Superior temporal gyrus (tissue), 1 donor: ENCODE data around the gene CDK4.

Experiments used
- DNase-seq: peaks from one replicate; pipeline ENCODE4 v3.0.0-alpha.2; 2016; ENCODE audit errors: extremely low spot score

CDK4 gene

DNA sequence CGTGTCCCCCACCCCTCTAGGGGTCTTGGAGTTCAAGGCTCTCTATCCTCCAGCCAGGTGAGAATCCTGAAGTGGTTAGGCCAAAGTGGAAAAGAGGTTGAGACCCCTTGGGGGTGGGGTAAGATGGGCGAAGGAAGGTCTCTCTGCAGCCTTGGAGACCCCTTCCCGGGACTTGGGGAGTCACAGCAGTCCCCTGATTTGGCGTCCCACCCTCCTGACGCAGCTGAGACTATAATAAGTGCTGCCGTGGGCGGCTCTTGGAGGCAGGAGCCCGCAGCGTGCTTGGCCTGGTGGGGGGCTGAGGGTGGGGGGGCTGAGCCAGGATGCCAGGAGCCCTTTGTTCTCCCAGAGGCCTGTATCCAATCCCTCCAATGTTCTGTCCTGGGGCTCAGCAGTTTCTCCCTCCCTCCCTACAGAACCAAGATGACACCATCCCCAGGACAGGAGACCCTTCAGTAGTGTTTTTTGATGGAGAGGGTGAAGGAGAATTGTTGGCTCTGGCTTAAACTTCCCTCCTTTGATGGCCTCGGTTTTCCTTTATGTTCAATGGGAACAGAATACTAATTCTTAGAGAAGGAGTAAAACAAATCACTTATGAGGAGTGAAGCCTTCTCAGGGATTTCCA is 12.1 kb downstream of the CDK4 start:
- no peak for DNase-seq

DNA sequence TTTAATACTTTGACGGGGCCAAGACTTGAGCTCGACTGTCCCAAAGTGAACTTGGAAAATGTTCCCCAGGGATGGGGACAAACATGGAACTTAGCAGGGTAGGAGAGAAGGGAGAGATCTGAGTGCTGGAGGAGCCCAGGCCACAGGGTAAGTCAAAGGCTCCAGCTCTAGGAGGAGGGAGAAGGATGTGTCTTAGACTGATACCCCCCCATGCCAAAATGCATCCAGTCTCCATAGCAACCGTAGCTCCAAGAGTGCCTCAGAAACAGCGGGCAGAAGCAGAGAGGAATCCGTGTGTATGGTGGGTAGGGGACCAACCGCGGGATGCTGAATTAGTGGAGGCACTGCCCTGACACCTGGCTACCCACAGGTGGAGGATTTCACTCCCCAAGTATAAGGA is 12.7 kb downstream of the CDK4 start:
- DNase-seq, result peak; percentile 22

DNA sequence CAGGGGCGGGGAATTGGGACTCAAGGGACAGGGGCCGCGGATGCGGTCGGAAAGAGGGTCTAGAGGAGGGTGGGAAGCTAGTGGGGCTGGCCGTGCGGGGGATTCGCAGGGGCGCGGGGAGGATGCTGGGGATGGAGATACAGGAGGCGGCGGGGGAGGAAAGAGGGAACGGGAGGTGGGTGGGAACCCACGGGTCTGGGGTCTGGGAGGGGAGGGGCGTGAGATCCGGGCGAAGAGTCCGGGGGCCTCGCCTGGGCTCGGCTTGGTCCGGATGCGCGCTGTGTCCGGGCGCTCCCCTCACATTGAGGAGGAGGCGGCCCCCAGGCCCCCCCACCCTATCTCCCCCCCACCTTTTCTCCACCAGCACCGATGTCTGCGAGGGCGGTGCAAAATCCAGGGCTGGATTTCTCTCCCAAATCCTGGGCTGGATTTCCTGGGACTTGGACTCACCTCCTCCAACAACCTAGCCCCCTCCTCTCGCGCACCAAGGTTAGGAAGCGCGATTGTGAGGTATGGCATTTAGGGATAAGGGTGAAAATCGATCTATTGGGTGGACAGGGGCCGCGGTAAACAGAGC is 13.4 kb downstream of the CDK4 start, which contains the start of gene AGAP2:
Gene AGAP2 (minus strand): TSS at position 82 of the 577 bp plus-strand sequence. CDS start 496 bp downstream, outside the sequence.
- DNase-seq, result peak; percentile 57

DNA sequence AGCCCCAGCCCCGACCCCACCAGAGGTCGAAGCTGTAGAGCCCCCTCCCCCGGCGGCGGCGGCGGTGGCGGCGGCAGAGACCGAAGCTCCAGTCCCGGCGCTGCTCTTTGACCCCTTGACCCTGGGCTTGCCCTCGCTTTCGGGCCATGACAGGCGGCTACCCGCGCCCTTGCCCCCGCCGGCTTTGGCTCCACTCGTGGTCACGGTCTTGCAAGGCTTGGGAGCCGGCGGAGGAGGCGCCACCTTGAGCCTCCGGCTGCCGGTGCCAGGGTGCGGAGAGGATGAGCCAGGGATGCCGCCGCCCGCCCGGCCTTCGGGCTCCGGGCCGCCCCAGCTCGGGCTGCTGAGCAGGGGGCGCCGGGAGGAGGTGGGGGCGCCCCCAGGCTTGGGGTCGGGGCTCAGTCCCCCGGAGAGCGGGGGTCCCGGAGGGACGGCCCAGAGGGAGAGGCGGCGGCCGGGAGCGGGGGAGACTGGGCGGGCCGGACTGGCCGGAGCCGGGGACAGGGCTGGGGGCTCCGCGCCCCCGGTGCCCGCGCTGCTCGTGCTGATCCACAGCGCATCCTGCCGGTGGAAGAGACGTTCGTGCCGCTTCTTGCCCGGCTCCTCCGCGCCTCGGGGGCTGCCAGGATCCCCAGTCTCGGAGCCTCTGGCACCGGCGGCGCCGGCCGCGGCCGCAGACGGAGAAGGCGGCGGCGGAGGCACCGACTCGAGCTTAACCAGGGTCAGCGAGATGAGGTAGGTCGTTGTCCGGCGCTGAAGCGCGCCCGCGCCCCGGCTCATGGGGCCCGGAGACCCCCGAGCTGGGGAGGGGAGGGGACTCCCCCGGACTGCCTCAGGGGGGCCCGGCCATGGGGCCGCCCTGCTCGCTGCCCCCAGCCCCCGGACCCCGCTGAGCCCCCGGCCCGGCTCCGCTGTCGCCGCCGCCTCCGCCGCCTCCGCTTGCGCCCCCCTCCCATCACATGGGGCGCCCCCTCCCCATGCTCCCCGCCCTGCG is 14.3 kb downstream of the CDK4 start:
- no peak for DNase-seq

DNA sequence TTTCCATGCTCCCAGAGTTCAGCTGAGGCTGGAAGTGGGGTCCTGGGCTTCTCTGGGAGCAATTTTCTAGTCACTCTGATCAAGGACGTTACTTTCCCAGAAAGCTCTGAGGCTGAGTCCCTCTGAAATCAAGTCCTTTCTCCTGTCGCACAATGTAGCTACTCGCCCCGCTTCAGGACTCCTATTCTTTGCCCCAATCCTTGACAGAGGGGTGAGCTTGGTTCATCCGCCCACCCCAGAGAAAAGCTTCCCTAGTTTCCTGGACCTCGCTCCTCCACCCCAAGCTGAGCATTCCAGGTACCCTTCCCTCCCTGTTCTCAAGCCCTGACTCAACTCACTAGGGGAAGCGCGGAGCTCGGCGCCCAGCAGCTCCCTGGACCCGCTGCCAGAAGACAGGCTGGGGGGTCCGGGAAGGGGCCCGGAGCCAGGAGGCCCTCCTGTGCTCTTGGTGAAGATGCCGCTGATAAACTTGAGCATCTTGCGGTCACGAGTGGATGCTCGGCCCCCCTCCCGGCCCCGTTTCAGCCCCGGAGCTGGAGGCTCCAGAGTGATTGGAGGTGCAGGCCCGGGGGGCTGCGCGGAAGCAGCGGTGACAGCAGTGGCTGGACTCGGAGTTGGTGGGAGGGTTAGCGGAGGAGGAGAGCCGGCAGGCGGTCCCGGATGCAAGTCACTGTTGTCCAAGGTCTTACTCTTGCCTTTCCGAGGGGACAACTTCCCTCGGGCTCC is 15.2 kb downstream of the CDK4 start:
- DNase-seq, result no peak

DNA sequence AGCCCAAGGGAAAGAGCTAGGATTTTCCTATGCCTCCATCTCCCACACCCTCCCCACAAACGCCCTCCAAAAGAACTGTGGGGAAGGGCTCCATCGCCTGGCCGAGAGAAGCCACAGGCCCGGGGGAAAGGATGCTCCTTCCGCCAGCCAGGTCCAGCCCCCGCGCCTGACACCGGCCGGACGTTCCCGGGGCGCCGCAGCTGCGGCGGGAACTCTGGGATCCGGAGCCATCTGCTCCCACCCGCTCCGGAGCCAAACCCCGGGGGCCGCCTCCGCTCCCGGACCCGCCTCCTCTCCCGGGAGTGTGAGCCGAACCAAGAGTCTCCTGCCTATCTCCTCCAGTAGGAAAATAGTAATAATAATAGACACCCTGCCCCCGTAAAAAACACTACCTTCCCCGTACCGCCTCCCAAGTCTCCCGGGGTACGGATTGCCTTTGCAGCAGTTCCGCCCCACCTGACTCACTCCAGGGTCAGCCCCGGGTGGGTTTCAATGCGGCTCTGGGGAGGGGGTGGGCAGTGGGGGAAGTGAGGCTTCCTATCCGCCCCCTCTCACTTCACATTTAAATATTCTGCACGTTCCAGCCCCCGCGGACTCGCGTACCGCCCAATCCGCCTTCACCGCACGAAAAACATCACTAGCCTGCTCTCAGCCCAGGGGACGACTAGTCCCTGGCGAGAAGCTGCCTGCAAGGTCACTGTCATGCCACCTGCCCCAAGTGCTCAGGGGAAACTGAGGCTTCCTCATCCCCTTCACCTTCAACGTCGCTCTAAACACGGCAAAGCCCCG is 16.0 kb downstream of the CDK4 start:
- peak; percentile 35 for DNase-seq

DNA sequence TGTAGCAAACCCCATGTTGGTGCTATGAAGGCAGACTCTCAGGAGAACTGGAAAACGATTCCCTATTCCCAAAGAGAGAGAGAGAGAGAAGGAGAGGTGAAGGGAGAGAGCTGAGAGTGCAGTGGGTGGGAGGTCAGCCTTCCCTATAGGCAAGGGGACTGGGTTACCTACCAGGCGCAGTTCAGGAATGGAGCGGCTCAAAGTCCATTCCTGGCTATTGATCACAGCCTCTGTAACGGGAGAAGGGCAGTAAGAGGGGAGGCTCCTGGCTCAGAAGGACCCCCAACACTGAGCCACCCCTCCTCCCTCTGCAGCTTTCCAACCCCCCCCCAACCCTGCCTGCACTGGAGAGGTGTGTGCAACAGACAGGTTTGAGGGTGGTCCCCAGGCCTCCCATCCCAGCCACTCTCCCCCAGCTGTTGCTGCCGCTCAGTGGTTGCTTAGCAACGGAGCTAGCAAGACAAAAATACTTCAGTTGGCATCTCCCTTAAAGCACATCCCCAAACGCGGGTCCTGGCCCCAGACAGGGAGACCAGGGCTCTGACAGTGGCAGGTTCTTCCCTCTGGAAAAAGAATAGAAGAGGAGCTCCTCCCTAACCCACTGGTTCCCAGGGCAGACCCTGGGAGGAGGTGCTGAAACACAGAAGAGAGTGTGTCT is 16.8 kb downstream of the CDK4 start:
- peak; percentile 19 for DNase-seq

DNA sequence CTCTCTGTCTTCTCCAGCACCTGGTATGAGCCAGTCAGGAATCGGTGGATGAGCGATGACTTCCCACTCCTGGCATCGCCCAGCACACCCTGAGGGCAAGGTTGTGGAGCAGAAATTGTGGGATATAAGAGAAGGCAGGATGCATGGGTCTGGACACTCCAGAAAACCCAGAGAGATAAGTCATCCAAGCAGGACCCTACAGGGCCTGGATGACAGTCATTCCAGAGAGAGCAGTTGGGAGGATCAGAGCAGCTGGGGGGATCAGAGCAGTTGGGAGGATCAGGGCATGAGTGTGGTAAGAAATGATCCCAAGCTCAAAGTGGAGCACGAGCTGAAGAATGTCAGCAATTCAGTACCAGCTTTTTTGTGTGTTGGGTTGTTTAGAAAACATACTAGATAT is 17.5 kb downstream of the CDK4 start:
- no peak for DNase-seq

DNA sequence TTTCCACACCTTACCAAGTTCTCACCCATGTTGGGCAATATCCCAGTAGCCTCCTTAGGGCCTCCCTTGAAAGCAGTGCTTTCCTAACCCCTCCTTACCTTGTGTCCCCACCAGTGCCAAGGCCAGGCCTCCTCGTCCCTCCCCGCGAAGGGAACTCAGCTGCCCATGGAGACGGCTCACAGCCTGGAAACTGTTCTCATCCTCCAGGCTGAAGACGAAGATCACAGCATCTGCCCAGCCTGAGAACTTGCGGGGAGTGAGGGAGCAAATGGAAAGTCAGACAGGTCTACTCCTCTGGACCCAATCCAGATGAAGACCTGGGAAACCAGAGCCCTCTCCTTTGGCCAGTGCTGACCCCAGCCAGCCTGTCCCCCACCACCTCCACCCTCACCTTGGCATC is 18.2 kb downstream of the CDK4 start:
- DNase-seq, result no peak

DNA sequence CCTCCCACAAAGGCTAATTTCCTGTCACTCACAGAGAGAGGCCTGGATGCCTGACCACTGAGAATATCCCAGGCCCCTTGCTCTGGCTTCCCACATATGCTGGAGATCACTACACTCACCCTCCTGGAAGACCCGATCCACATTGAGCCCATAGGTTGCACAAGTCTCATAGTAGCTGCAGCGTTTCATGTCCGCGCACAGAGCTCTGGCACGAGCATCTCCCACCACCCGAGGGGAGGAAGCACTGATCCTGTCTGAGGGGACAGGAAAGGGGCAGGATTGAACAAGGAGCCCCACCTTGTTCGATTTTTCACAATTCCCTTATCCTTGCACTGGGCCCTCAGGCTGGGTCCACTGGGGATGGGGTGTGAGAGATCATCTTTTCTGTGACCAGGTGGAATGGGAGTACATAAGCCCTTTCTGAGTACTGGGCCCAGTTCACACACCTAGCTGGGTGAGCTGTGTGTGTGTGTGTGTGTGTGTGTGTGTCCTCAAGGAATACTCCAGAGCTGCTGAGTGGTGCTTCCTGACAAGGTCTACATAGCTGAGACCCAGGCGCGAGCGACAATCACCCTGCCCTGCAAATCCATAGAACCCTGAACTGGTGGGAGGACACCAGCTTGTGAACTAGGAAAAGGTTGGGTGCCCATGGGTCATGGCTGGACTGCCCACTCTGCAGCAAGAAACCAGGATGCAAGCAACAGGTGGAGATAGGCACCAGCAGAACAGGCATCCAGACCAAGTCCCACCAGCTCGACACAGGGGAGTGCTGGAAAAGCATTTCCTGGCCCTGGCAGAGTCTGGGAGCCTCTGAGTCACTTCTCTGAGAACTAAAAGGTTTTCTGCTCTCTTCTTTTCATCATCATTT is 19.1 kb downstream of the CDK4 start:
- no peak for DNase-seq

DNA sequence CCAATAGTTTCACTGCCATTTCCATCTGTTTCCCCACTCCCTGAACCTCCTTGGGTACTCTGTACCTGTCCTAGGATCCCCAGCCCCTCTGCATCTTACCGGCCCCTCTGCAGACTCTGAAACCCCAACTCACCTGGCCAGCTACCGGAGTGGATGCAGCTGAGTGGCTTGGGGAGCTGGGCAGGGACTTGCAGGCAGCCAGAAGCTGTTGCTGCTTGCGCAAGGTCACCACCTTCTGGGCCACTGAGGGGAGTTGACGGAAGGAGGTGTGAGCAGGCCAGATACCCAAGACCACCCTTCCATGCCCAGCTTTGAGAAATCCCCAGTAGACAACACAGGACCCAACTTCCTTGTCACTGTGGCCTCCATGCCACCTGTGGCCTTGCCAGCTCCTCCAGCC is 19.8 kb downstream of the CDK4 start:
- no peak for DNase-seq

DNA sequence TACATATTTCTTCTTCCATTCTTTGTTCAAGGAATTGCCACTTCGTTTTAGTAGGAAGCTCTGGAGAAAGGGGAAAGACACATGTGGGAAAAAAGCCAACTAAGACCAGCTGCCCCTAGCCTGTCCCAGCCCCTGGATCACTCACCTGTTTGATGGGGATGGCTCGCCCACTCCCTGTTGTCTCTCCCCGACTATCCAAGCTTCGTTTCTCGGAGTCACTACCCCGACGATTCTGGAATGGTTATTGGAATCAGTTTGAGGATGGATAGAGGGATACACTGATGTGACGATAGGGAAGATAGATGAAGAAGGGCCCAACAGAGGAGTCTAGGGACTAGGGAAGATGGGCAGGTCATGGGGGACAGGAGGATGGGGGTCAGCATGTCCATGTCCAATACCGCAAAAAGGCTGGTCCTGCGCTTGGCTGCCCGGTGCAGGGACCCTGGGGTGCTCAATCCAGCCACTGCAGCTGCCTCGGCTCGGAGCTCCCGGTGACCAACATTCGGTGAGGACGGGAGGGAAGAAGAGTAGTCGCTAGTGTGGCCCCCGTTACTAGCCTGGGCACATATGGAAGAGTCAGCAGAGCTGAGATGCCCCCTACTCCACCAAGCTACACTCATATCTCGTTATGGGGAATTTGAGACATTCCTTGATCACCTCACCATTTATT is 20.6 kb downstream of the CDK4 start:
- DNase-seq, result no peak

DNA sequence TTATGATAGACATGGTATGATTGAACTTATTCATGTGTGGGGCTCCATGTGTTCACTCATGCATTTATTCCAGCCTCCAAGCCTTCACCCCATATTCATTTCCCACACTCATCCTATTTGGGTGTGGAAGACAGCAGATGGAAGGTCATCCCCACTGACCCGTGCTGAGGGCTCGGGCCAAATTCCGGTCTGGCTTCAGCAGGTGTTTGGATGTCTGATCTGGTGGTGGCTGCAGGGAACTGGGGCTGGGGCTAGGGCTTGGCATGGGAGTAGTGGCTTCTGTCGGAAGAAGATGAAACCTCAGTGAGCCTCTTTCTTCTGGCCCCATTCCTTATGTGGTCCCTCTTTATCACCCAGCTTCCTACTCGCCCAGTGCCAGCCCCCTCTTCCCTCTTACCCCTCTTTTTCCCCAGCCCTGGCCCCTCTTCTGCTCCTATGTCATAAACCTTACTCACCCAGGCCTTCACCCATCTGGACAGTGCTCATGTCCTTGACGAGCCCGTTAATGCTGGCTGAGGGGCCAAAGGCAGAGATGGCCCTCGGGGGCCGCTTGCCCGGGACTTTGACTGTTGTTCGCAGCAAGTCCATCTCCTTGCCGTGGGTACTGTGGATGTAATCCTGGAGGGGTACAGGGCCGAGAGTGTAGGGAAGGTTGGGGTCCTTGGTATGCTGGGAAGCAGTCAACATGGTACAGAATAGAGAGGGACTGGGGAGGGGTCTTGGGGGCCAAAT is 21.6 kb downstream of the CDK4 start:
- no peak for DNase-seq

DNA sequence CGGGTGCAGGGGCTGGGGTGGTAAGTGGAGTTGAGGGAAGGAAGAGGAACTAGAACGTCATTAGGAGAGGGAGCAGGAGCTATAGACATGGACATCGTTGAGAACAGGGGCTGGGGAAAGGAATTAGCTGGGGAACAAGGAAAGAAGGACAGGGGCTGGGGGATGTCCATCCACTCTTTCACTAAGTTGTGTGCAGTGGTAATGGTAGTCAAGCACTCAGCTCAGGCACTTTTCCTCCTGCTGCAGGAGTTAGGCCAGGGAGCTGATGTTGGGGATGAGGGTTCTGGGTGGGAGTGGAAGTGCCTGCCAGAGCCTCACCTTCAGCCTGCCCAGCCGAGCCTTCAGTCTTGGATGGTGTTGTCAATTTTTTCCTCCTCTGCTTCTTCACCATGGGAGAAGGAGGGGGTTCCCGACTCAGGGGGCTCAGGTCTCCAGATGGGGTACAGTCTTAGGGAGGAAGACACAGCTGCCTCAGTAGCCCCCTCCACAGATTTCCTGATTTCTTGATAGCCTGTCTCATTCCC is 22.7 kb downstream of the CDK4 start:
- no peak for DNase-seq

DNA sequence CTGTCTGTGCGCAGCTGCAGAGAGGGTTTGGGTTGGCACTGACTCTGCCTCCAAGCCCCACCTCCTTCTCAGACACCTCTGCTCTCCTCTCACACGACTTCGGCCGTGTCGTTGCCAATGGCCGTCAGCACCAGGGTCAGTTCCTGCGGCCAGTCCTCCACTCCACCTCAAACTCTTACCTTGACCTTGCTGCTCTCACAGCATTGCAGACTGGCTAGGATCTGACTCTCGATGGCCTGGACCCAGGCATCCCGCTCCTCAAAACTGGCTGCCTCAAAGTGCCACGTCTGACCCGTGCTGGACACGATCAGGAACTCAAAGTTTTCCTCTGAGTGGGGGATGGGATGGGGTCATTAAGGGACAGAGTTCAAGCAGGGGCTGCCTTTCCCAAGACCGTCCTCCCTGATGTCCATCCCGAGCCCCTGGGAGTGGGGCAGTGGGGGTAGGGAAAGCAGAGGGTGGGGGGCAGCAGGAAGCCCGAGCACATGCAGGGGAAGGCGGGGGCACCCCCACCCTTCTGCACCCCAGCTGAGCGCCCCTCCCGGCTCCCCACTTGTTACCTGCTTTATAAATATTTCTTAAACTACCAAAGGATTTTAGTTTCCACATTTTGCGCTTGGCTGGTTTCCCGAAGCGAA is 24.2 kb downstream of the CDK4 start:
- no peak for DNase-seq

DNA sequence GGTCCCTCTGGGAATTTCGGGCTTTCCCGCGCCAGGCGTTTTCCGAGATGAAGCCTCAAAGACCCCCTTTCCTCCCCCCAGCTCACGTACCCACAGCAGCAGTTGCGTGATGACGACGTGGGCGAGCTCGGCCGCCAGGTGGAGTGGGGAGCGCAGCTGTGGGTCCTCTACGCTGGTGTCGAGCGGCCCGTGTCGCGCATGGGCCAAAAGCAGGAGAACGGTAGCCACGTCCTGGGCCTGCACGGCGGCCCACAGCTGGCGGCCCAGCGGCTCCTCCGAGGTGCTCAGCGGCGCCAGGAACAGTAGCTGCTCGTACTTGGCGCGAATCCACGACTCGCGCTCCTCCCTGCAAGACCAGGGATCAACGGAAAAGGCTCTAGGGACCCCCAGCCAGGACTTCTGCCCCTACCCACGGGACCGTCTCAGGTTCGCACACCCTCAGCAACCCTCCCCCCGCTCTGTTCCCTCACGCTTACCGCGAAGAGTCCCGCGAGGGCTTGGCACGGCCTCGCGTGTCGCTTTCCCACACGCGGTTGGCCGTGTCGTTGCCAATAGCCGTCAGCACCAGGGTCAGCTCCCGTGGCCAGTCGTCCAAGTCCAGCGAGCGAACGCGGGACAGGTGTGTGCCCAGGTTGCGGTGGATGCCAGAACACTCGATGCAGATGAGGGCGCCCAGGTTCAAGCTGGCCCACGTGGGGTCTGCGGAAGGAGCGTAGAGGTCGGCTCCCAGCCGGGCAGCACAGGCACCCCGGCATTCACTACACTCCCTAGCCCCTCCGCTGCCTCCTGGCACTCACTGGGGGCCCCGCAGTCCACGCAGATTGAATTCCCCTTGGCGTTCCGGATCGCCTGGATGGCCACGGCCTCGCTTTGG is 25.0 kb downstream of the CDK4 start:
- no peak for DNase-seq
